Hematopoietic multipotent progenitor cell treated with erythropoietin and hydrocortisone succinate and interleukin-3 and kit ligand, for 8 days (in vitro differentiated cells): ENCODE data around the gene ATP6V0B.
A peak's percentile ranks its signal among the peaks of the same experiment; 100 is the strongest.

ENCODE experiments used
- DNase-seq: peaks from one replicate; pipeline ENCODE4 v3.0.0-alpha.2; 2015

ATP6V0B gene

GRCh38 chr1:43969746-43970466 lies 4.9 kb upstream of the ATP6V0B start, which contains the start of gene DPH2:
DPH2 (plus strand) TSS chr1:43970010; CDS start chr1:43970176, 166 bp downstream.
- DNase-seq, result peak; percentile 98

GRCh38 chr1:43970502-43970901 lies 4.3 kb upstream of the ATP6V0B start:
- no peak for DNase-seq

GRCh38 chr1:43970911-43971310 lies 3.8 kb upstream of the ATP6V0B start:
- DNase-seq, result no peak

GRCh38 chr1:43971336-43971980 lies 3.3 kb upstream of the ATP6V0B start:
- DNase-seq, result no peak

GRCh38 chr1:43973981-43974442 lies 748 bp upstream of the ATP6V0B start:
- DNase-seq, result peak; percentile 67

GRCh38 chr1:43975249-43975961 lies 645 bp downstream of the ATP6V0B start:
- peak; percentile 37 for DNase-seq

GRCh38 chr1:43976045-43976444 lies 1.3 kb downstream of the ATP6V0B start:
- DNase-seq, result no peak

GRCh38 chr1:43976890-43977289 lies 2.1 kb downstream of the ATP6V0B start:
- no peak for DNase-seq

- no peak for DNase-seq
Measured at GRCh38 chr1:43977376-43978263, 2.9 kb downstream of the ATP6V0B start.

- DNase-seq, result no peak
Measured at GRCh38 chr1:43978264-43978550, 3.4 kb downstream of the ATP6V0B start.

GRCh38 chr1:43978551-43979260 lies 3.9 kb downstream of the ATP6V0B start, which contains the start of gene B4GALT2:
B4GALT2 (plus strand) TSS chr1:43979210; CDS start chr1:43981161, 1,951 bp downstream.
- peak; percentile 51 for DNase-seq

- no peak for DNase-seq
Measured at GRCh38 chr1:43979261-43979527, 4.4 kb downstream of the ATP6V0B start.

GRCh38 chr1:43979528-43980254 lies 4.9 kb downstream of the ATP6V0B start:
- peak; percentile 76 for DNase-seq

GRCh38 chr1:43980255-43981134 lies 5.7 kb downstream of the ATP6V0B start:
- DNase-seq, result no peak

- no peak for DNase-seq
Measured at GRCh38 chr1:43981135-43981491, 6.4 kb downstream of the ATP6V0B start.

GRCh38 chr1:43981636-43982035 lies 6.9 kb downstream of the ATP6V0B start:
- no peak for DNase-seq

- DNase-seq, result no peak
Measured at GRCh38 chr1:43982241-43982640, 7.5 kb downstream of the ATP6V0B start.

- no peak for DNase-seq
Measured at GRCh38 chr1:43982808-43983207, 8.0 kb downstream of the ATP6V0B start.

- no peak for DNase-seq
Measured at GRCh38 chr1:43983253-43983899, 8.6 kb downstream of the ATP6V0B start.

- DNase-seq, result no peak
Measured at GRCh38 chr1:43984855-43985254, 10.1 kb downstream of the ATP6V0B start.
